SK-N-MC (cell line): ENCODE results near the gene DSCAM.

Experiments used
- EZH2 ChIP-seq: fragments of 200-600 bp; sonication (generic); IDR thresholded peaks from one replicate; pipeline ENCODE4 v1.6.1; 2017; ENCODE audit warnings: antibody characterized with exemption
- FOXP2 ChIP-seq: optimal IDR thresholded peaks from 2 replicates; pipeline ENCODE3; 2011; ENCODE audit warnings: mild to moderate bottlenecking, moderate library complexity; ENCODE audit not compliant: insufficient read depth; ENCODE audit errors: extremely low read length, control extremely low read depth
- POLR2AphosphoS5 ChIP-seq: IDR thresholded peaks from 2 replicates; pipeline ENCODE4 v1.6.1; 2012; ENCODE audit warnings: mild to moderate bottlenecking, low read depth, low read length, borderline replicate concordance

DNA sequence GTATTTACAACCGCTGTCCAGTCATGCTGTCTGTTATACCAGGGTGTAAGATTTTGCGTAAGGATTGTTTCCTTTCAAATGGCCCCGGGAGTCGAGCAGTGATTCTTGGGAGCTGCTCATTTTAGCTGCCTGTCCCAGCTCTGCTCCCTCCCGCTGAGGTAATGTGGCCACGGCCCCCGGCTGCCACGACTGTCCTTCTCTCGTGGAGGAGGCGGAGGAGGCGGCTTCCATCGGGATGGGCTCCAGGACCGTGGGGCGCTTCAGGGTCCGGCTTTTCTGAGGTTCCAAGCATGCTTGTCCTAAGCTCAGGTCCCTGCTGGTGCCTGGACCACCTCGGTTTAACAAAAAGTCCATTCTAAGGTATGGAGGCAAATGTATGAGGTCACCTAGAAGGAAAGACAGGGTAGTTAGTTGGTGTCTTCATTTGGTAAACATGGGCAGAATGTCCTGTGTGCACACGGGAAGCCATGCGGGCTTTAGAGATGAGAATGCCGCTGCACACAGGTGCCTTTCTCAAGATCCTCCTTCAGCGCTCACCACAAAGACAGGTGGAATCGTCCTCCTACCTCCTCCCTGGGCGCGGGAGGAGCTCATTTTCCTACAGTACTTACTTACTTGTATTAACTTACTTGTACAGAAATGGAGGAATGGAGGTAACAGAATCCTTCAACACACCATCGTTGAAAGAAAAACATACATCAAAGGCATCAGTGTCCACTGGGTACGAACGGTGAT, 833.8 kb downstream of the DSCAM start:
- TF ChIP-seq POLR2AphosphoS5 (no peak), EZH2 (no peak), FOXP2 (no peak)
